ENCODE data around the gene AKNAD1.

The AKNAD1 gene

DNA sequence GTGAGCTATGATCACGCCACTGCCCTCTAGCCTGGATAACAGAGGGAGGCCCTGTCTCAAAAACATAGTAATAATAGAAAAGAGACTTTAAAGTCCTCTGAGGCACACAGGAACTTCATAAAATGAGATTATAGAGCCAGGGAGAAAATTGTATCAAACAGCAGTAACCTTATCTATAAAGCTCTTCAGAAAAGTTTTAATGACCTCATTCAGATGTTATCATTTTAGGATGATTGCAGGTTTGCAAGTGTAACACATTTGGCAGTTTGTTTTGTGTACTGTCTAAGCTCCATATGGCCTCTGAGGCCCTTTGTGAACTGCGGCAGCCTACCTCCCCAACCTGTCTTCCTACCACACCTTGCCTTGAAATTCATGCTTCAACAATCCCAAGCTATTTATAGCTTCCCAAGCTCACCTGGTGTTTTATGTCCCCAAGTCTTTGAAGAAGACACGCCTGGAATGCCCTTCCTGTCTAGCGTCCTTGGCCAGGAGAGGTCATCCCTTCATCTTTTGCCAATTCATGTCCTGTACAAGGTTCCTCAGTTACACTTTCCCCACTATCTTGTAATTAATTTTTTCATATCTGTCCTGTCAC lies 8.5 kb upstream of the AKNAD1 start:
- DNase-seq (ENCODE audit: low read depth in 2 of 2): no peak

DNA sequence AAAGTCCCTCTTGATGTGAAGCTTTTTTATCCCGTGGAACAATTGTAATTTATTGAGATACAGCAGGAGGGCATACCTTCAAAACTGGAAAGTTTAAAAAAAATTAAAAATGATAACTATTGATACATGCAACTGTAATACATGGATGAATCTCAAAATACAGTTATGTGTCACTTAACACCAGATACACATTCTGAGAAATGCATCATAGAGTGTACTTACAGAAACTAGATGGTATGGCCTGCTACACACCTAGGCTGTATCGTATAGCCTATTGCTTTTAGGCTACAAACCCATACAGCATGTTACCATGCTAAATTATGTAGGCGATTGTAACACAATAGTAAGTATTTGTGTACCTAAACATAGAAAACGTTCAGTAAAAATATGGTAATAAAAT lies 7.1 kb upstream of the AKNAD1 start:
- DNase-seq (ENCODE audit: low read depth in 2 of 2): no peak

DNA sequence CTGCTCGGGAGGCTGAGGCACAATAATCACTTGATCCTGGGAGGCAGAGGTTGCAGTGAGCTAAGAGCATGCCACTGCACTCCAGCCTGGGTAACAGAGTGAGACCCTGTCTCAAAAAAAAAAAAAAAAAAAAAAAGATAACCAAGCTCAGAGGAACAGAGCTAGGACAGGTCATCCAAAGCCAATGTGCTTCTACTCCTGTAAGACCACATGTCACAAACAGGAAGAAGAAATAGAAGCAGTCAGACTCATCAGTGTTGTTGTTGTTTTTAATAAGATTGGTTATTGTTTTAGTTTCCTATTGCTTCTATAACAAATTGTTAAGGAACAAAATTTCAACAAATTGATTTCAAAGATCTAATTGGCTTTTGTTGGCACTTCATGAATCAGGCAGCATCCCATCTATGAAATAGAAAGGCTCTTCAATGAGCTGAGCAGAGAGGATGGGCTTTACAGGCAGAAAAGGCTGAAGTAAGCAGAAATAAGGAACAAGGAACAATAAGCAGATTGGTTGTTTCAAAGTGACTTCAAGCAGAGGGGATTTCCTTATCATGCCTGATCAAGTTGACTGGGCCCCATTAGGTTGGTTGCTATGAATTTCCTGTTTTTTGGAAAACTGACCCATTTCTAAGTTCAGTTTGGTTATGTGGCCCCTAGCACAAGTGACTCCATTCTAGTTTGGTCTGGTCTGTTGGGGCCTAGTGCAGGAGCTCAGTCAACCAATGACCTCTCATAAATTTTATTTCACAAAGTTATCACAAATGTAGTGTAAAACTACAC lies 6.0 kb upstream of the AKNAD1 start:
- DNase-seq (ENCODE audit: low read depth in 2 of 2): no peak

DNA sequence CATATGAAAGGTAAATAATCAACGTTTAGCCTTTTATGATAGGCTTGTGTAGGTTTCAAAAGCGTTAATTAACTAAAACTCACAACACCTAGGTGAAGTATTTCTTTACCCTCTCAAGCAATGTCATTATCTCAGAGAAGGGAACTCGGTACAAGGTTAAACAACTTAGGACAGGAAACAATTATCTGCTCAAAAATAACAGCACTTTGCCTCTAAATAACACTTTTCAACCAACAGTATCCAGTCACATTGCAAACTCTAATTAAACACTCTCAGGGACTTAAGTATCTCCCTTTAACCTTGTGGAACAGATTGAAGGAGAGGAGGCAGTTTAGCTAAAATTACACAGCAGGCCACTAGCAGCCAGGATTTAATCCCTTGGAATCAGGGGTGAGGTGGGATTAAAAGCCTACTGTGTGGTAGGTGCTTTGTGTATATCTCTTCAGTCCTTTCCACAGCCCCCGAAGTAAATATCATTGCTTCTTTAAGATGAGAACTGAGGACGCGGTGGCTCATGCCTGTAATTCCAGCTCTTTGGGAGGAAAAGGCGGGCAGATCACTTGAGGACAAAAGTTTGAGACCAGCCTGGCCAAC lies 5.2 kb upstream of the AKNAD1 start:
- no peak for DNase-seq (ENCODE audit: low read depth in 2 of 2)

DNA sequence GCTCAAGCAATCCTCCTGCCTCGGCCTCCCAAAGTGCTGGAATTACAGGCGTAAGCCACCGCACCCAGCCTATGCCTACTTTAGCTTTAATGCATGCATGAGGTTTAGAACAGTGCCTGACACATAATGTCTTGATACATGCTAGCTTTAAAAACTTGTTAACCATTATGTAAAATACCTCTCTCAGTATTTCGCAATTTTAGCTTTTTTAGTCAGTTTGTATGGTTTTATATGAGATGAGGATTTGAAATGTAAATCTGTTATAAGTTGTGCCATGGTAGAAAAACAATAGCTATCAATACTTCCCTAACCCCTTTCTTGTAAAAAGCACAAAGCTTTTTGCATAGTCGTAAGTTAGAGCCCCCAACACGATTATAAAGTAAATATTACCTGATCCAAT lies 4.7 kb upstream of the AKNAD1 start:
- DNase-seq (ENCODE audit: low read depth in 2 of 2): no peak

DNA sequence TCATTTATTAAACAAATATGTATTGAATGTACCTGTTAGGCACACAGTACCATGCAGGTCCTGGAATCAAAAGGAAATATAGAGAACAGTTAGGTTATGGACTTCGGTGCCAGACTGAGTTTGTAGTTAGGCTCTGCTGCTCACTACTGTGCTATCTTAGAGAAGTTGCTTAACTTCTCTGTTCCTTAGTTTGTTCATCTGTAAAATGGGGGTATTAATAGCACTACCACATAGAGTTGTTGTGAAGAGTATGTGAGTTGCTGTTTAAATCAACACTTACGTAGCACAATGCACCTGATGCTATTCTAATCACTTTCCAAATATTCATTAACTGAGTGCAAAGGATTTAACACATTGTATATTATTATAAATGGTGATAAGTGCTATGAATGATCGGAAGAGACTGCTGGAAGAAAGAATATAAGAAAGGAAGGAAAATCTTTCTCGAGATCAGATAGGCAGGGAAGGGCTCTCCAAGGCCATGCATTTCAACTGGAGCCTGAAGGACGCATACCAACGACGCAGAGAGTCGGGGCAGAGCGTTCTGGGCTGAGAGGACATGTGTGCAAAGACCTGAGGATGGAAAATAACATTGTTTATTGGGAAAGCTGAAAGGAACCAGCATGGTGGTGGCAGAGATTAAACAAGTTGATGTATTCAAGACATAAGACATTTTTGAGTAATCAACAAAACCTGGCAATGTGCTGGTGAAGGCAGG lies 3.5 kb upstream of the AKNAD1 start:
- no peak for DNase-seq (ENCODE audit: low read depth in 2 of 2)

DNA sequence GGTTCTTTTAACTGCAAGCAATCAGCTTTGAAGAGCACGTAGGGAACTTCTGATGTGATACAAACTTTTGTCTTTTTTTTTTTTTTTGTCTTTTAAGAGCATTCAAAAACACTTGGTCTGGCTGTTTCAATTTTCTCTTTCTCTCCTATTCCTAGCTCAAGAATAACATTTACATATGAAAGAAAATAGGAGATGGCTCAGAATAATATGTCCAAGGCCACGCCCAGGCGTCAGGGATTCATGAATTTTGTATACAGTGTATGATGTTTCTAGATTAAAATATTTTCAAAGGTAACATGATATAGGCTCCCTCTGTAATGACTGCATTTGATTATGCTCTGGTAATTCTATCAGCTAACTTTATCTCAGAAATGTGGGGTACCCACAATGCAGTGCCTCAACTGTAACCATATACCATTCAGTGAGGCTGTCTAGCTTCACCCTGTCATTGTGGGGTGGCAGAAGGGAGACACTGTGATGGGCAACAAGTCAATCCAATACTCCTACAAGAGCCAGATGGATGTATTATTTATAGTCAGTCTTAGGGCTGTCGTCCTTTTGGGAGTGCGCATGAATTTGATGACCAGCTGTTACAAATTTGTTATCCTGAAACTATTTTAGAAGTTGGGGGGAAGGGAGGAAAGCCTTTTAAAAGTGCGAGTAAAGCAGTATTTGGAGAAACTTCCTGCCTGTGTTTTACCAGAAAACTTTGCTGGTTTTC lies 1.5 kb upstream of the AKNAD1 start:
- DNase-seq (ENCODE audit: low read depth in 2 of 2): no peak

DNA sequence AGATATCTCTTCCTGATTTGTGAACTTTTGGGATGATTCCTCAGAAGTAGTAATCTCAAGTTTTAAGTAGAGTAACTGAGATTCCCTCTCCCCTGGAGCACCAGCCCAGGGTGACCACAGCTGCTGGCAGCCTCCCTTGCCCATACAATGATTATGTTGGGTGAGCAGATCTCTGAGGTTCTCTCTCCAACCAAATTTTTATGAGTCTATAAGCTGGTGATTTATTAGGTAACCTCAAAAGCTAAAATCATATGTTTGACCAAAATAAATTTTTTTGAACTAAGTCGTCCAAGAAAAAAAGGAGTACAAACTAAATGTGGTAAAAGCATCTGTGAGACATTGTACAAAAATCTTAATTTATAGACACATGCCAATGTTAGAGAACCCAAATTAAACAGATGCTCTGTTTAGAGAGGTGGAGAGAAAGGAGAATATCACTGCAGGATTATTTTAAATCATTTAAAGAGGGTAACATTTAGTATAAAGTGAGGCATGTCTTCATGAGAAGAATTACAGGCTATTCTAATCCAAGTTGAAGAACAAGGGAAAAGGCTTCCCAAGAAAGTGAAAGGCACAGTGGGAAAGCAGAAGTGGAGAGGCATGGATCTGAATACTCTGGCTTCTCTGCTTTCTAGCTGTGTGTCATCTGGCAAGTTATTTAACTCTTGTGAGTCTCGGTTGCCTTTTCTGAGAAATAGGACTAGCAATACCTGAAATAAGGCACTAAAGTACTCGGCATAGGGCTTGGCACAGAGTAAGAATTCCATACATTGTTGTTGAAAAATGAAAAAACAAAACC lies 2.5 kb downstream of the AKNAD1 start:
- no peak for DNase-seq (ENCODE audit: low read depth in 2 of 2)

DNA sequence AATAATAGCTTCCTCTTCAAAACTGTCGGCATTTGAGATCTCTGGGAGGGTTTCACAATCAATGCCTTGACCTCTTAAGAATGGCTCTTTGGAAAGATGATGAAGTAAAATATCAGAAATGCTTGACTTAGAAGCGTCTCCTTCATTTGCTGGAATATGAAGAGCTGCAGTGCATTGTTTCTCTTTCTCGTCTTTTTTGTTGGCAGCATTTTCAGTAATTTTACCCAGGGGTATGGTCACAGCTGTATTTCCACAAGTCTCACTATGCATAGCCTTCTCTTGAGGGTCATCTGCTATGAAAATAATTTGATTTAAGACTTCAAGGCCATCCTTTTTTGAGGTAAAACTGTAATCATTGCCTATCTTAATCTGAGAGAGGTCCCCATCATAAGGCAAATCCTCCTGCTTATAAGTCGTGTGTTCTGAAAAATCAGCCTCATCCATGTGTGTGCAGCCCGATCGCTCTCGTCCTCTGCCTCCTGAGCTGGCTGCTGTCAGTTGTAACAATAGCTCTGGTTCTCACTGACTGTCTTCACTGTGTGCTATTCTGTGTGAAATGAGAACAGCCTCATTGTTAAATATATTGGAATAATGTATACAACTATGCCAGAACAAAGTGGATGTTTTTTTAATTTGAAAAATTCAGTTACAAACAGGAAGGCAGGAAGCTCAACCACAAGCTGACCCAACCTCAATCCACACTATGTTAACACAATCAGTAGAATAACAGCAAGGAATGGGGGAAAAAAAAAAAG lies 4.5 kb downstream of the AKNAD1 start:
- no peak for DNase-seq (ENCODE audit: low read depth in 2 of 2)

DNA sequence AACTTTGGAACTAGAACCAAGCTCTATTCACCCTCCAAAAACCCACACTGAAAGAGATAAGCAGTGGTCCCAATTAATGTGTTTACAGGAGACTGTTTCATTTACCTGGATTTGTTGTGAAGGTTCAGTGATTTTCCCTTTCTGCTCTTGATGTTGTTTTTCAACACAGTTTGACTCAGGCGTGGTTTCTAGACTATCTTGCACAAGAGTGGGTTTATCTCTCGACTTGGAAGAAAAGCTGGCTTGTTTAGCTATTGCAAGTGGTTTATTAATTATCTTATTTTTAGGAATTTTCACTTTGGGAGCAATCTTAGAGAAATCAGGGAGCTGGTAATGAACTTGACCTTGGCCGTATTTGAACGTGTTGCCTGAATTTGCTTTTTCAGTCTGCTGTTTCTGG lies 5.3 kb downstream of the AKNAD1 start:
- no peak for DNase-seq (ENCODE audit: low read depth in 2 of 2)

DNA sequence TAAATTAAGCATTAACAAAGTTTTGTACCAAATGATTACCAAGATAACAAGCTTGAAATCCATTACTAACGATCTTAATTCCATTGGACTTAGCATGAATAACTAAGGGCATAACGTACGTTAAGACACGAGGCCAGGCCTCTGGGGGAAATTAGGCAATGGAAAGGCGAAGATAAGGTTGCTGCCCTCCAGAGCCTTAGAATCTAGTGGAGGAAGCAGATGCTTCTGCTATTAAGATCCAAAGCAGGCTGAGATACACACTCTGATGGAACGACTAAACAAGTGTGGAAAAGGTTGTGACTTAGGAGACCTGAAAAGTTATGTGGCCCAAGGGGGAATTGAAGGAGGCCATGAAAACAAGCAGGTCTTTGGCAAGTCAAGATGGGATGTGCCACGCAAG lies 6.0 kb downstream of the AKNAD1 start:
- DNase-seq (ENCODE audit: low read depth in 2 of 2): no peak

DNA sequence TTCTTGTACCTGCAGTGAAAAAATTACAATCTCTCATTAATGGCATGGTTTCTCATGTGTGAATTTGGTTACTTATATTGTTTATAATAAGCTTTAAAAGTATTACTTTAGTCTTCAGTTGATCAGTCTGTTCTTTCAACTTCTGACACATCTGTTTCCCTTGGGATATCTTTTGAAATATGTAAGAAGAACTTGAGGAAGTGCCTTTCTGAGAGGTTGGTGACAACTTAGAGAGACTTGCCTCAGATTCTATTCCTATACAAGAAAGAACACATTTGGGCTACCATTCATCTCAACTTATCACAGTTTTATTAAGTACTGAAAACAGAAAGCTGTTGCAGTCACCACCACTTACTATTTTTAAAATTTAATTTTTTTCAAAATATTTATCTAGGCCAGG lies 8.1 kb downstream of the AKNAD1 start:
- no peak for DNase-seq (ENCODE audit: low read depth in 2 of 2)

DNA sequence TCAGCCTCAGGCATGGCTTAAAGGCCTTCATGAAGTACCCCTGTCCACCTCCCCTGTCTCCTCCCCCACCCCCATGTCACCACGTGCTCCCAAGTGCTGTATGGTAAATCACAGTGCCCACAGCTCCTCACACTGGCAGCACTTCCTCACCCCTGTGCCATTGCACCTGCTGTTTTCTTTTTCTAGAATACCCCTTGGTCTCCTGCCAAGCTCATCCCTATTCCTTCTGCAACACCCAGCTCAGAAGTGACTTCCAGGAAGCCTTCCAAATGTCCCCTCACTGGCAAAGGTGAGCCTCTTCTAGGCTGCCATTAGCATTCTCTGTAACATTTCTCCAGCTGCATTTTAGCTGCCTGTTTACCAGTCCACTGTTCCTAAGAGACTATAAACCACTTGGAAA lies 9.4 kb downstream of the AKNAD1 start:
- no peak for DNase-seq (ENCODE audit: low read depth in 2 of 2)

DNA sequence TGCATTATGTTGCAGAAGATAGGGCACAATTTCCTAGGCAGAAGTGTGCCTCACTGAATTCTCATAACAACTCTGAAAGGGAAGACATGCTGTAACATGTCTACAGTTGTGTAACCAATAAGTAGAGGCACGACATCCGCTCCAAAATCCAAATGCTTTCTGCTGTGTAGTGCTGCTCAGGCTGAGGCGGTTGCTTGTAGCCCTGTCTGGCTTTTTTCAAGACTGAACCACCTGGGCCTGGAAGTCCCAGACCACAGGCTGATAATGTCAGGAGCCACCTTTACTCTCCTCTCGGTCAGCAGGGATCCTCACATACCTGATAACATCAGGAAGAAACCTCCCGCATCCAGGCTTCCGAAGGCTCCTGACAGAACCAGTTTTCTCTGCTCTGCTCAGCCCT lies 10.9 kb downstream of the AKNAD1 start:
- no peak for DNase-seq (ENCODE audit: low read depth in 2 of 2)

DNA sequence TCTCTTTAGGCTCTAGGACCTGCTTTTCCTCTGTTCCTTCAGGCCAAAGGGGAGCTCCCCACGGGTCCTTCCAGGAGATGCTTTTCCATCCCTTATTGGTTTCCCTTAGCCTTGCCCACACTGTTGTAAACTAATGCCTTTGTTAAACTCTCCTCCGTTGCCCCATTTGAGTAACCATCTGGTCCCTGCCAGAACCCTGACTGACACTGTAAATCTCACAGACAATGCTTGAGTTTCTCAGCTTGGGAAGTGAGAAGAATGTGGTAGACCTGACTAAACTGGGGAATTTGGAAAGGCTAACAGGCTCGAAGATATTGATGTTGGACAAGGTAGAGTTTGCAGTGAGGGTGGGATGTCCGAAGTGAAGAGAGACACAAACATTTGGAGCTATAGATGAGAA lies 11.4 kb downstream of the AKNAD1 start:
- DNase-seq (ENCODE audit: low read depth in 2 of 2): no peak

DNA sequence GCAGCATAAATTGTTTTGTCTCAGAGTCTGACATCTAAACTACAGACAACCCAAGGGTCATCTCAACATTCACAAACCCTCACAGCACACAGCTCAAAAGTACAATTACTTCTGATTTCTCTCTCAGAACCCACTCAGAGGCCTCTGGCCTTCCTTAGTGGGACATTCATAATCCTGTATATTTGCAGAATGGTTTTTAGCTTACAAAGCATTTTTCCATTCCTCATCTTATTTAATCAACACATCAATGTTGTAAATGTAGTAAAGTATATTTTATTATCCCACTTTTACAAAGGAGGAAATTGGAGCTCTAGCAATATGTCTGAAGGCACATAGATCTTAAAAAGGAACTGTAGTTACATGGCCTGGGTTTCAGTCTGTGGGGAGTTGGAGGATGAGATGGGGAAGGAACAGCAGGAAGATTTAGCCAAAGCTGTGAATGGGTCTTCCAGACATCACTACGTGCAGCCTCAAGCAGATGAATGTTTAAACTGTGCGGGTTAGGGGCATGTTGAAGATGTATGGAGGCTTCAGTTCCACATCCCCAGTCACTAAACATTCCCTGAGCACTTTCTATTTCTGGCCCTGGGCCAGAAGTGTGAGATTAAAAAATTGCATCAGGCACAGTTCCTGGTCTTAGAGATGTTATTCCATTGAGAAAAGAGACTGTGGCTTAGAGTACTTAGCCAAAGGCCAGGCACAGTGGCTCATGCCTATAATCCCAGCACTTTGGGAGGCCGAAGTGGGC lies 13.3 kb downstream of the AKNAD1 start:
- no peak for DNase-seq (ENCODE audit: low read depth in 2 of 2)

DNA sequence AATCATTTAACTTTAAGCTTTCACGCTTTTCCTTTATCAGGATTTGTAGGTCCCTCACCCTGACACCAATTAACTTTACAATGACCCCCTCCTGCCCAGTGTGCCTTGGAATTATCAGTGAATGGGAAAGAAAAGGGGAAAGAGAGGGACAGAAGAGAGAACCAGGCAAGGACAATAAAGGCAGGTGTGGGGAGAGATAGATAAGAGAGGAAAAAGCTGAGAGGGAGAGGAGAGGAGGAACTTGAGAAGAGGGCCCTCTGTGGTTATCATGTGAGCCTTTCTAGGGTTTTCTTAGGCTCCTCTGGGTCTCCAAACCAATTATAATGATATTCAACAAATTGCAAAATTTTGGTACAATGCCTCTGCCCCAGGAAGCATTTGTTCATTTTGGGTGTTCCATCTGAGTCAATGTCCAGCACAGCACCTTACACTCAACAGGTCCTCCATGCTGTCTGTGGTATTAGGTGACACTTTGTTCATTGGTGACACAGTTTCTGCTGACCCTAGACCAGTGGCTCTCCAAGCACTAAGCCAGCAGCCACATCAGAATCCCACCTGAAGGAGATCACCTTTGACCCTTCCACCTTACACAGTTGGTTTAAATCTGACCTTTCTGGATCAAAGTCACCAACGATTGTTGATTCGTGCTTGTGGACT lies 14.2 kb downstream of the AKNAD1 start:
- no peak for DNase-seq (ENCODE audit: low read depth in 2 of 2)

DNA sequence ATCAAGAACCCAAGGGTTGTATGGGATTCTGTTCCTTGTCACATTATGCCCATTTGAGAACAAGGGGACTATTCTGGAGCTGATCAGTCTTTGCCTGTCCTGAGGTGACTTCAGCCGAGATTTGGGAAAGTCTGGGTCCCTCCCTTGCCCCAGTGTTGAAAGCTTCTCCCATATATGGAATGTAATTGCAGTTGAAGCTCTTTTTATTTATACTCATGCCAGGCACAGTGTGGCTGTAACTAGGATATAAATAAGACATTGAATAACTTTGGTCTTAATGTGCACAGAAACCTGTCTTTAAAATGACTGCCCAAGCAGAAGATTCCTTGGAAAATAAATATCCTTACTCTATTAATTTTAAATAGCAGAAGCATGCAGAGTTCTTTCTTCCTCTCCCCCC lies 15.2 kb downstream of the AKNAD1 start:
- no peak for DNase-seq (ENCODE audit: low read depth in 2 of 2)

DNA sequence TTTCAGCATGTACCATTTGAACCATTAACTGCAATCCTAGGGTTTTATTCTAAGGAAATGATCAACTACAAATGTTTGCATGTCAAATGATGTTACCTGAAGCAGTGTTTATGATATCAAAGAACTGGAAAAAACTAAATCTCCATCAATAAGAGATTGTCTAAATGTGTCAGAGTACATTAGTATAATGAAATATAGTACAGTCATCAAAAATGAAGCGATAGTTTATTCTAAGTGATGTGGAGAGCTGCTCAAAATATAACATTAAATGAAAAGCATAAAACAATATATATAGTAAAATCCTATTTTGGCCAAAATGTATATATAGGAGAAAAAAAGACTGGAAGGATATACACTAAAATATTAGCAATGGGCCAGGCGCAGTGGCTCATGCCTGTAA lies 24.0 kb downstream of the AKNAD1 start:
- no peak for DNase-seq (ENCODE audit: low read depth in 2 of 2)

Data from stimulated activated CD8-positive, alpha-beta memory T cell treated with anti-CD3 and anti-CD28 coated beads, Interleukin-7, amount 100 ng/mL, for 4 hours (primary cell).